ENCODE measurements around the gene PRUNE1.

GRCh38 chr1:150979092-150980056, 28.9 kb upstream of the PRUNE1 start:
- peak; percentile 96 to 99 (median 98) for TF ChIP-seq CTCF (IDR thresholded peaks at IDR 0.05)
- TF ChIP-seq POLR2A (IDR thresholded peaks at IDR 0.05): no peak
